Natural killer cell treated with Interleukin-12 subunit alpha and Interleukin-12 subunit beta and Interleukin-15 and Interleukin-18, amount 100 ng/mL, for 72 hours (primary cell): Measurements from ENCODE around the gene DNMT3B. TPM values are rescaled to one million over a fixed set of nuclear protein-coding genes. Genes with fewer than 3 reads are reported as not detected.
A peak's percentile ranks its signal among the peaks of the same experiment; 100 is the strongest.
"Not testable (repeated sequence)": the region's sequence is repeated elsewhere in the genome, so short reads cannot be mapped to it uniquely, and the experiment has no call there.

Source experiments
- ATAC-seq, 2 donors: fragments of 150-1000 bp; cut with Tn5 transposase in 1 of 2; sonication (Bioruptor Pico), chemical (Tn5 transposase) in 1 of 2; 2 replicates each; pipeline ENCODE4 v1.10.0; 2021
- DNase-seq: peaks from one replicate; pipeline ENCODE4 v3.0.0; 2022; ENCODE audit warnings: low spot score
- H3K27ac Mint-ChIP-seq, 2 donors: 1 replicate in 1 of 2; 2 replicates in 1 of 2; pipeline ENCODE4 v1.8.0; 2022; ENCODE audit warnings: mixed read lengths in 2 of 2, mild to moderate bottlenecking in 1 of 2, moderate library complexity in 1 of 2
- H3K27me3 Mint-ChIP-seq, 2 donors: 1 replicate in 1 of 2; 2 replicates in 1 of 2; pipeline ENCODE4 v1.8.0; 2022; ENCODE audit warnings: mixed read lengths in 2 of 2
- H3K36me3 Mint-ChIP-seq: one replicate; pipeline ENCODE4 v1.8.0; 2022; ENCODE audit warnings: mixed read lengths
- H3K4me1 Mint-ChIP-seq, 2 donors: 1 replicate in 1 of 2; 2 replicates in 1 of 2; pipeline ENCODE4 v1.8.0; 2022; ENCODE audit warnings: low read depth in 2 of 2, mixed read lengths in 2 of 2, mild to moderate bottlenecking in 1 of 2
- H3K4me3 Mint-ChIP-seq: one replicate; pipeline ENCODE4 v1.8.0; 2022; ENCODE audit warnings: mixed read lengths
- H3K9me3 Mint-ChIP-seq: 2 replicates; pipeline ENCODE4 v1.8.0; 2022; ENCODE audit warnings: mixed read lengths
- total RNA-seq, 2 donors: library from RNA; stranded (reverse); gene quantifications; one replicate each; pipeline ENCODE4 v1.2.3, GENCODE V29; 2022

Gene DNMT3B
- total RNA-seq, 2 donors from 2014 or later, result 0.81 to 2.2 TPM

- Mint-ChIP-seq H3K4me3 (no peak overlapping the region), H3K27ac (no peak overlapping the region), H3K9me3 (no peaks in the 10 kb centered on the region), H3K27me3 (no peaks in the 10 kb centered on the region), H3K36me3 (no peaks in the 10 kb centered on the region), H3K4me1 (peaks cover 0 to 8% of the 10 kb centered on the region in 2 donors)
- DNase-seq (no peak), ATAC-seq (no peak)
Measured at GRCh38 chr20:32792316-32792715, 30.1 kb downstream of the DNMT3B start.

GRCh38 chr20:32792731-32793458, 30.7 kb downstream of the DNMT3B start:
- H3K27me3 Mint-ChIP-seq, result no peaks in the 10 kb centered on the region
- DNase-seq (no peak), ATAC-seq (no peak)
- H3K27ac Mint-ChIP-seq, result no peak overlapping the region
- peaks cover 0 to 8% of the 10 kb centered on the region in 2 donors for H3K4me1 Mint-ChIP-seq
- no peak overlapping the region for H3K4me3 Mint-ChIP-seq
- no peaks in the 10 kb centered on the region for H3K9me3 Mint-ChIP-seq
- H3K36me3 Mint-ChIP-seq, result no peaks in the 10 kb centered on the region

GRCh38 chr20:32796383-32796948, 34.3 kb downstream of the DNMT3B start:
- Mint-ChIP-seq H3K27ac (no peak overlapping the region), H3K9me3 (no peaks in the 10 kb centered on the region), H3K4me1 (no peaks in the 10 kb centered on the region), H3K27me3 (no peaks in the 10 kb centered on the region), H3K36me3 (no peaks in the 10 kb centered on the region), H3K4me3 (no peak overlapping the region)
- no peak for ATAC-seq
- no peak for DNase-seq

GRCh38 chr20:32796981-32797451, 34.8 kb downstream of the DNMT3B start:
- Mint-ChIP-seq H3K36me3 (no peaks in the 10 kb centered on the region), H3K27ac (peak overlapping the region in 1 of 2 donors; percentile 56), H3K4me3 (no peak overlapping the region), H3K4me1 (no peaks in the 10 kb centered on the region), H3K27me3 (no peaks in the 10 kb centered on the region), H3K9me3 (no peaks in the 10 kb centered on the region)
- ATAC-seq, result no peak
- no peak for DNase-seq

GRCh38 chr20:32797571-32797970, 35.4 kb downstream of the DNMT3B start:
- not testable (repeated sequence) for H3K4me1 Mint-ChIP-seq, DNase-seq, H3K36me3 Mint-ChIP-seq, H3K4me3 Mint-ChIP-seq, H3K27me3 Mint-ChIP-seq, H3K9me3 Mint-ChIP-seq, ATAC-seq, H3K27ac Mint-ChIP-seq

GRCh38 chr20:32798046-32798981, 36.1 kb downstream of the DNMT3B start:
- no peaks in the 10 kb centered on the region for H3K27me3 Mint-ChIP-seq
- H3K9me3 Mint-ChIP-seq, result no peaks in the 10 kb centered on the region
- no peaks in the 10 kb centered on the region for H3K36me3 Mint-ChIP-seq
- H3K4me3 Mint-ChIP-seq, result no peak overlapping the region
- no peak for ATAC-seq
- no peaks in the 10 kb centered on the region for H3K4me1 Mint-ChIP-seq
- DNase-seq, result no peak
- H3K27ac Mint-ChIP-seq, result no peak overlapping the region

- Mint-ChIP-seq H3K4me3 (no peak overlapping the region), H3K27ac (no peak overlapping the region), H3K36me3 (no peaks in the 10 kb centered on the region), H3K9me3 (no peaks in the 10 kb centered on the region), H3K4me1 (no peaks in the 10 kb centered on the region), H3K27me3 (no peaks in the 10 kb centered on the region)
- no peak for ATAC-seq
- no peak for DNase-seq
Measured at GRCh38 chr20:32803092-32803491, 40.9 kb downstream of the DNMT3B start.

GRCh38 chr20:32804022-32804715, 42.0 kb downstream of the DNMT3B start:
- no peak for ATAC-seq
- Mint-ChIP-seq H3K4me1 (no peaks in the 10 kb centered on the region), H3K27me3 (no peaks in the 10 kb centered on the region), H3K27ac (no peak overlapping the region), H3K4me3 (no peak overlapping the region), H3K36me3 (no peaks in the 10 kb centered on the region), H3K9me3 (no peaks in the 10 kb centered on the region)
- no peak for DNase-seq

GRCh38 chr20:32804817-32805216, 42.6 kb downstream of the DNMT3B start:
- H3K27me3 Mint-ChIP-seq, result no peaks in the 10 kb centered on the region
- H3K27ac Mint-ChIP-seq, result no peak overlapping the region
- H3K4me3 Mint-ChIP-seq, result no peak overlapping the region
- no peaks in the 10 kb centered on the region for H3K4me1 Mint-ChIP-seq
- no peaks in the 10 kb centered on the region for H3K9me3 Mint-ChIP-seq
- H3K36me3 Mint-ChIP-seq, result no peaks in the 10 kb centered on the region
- no peak for DNase-seq
- no peak for ATAC-seq

- Mint-ChIP-seq H3K36me3 (no peaks in the 10 kb centered on the region), H3K4me1 (no peaks in the 10 kb centered on the region), H3K27me3 (no peaks in the 10 kb centered on the region), H3K4me3 (no peak overlapping the region), H3K27ac (no peak overlapping the region), H3K9me3 (no peaks in the 10 kb centered on the region)
- no peak for ATAC-seq
- DNase-seq, result no peak
Measured at GRCh38 chr20:32805721-32806120, 43.5 kb downstream of the DNMT3B start.

GRCh38 chr20:32806356-32806755, 44.2 kb downstream of the DNMT3B start:
- no peaks in the 10 kb centered on the region for H3K9me3 Mint-ChIP-seq
- H3K4me1 Mint-ChIP-seq, result no peaks in the 10 kb centered on the region
- H3K4me3 Mint-ChIP-seq, result no peak overlapping the region
- DNase-seq (no peak), ATAC-seq (no peak)
- H3K27me3 Mint-ChIP-seq, result no peaks in the 10 kb centered on the region
- H3K27ac Mint-ChIP-seq, result no peak overlapping the region
- H3K36me3 Mint-ChIP-seq, result no peaks in the 10 kb centered on the region

GRCh38 chr20:32807706-32808105, 45.5 kb downstream of the DNMT3B start:
- Mint-ChIP-seq H3K9me3 (no peaks in the 10 kb centered on the region), H3K4me1 (no peaks in the 10 kb centered on the region), H3K27ac (no peak overlapping the region), H3K4me3 (no peak overlapping the region), H3K27me3 (no peaks in the 10 kb centered on the region), H3K36me3 (no peaks in the 10 kb centered on the region)
- DNase-seq (no peak), ATAC-seq (no peak)

GRCh38 chr20:32808438-32808837, 46.3 kb downstream of the DNMT3B start:
- ATAC-seq, result no peak
- Mint-ChIP-seq H3K4me1 (no peaks in the 10 kb centered on the region), H3K9me3 (no peaks in the 10 kb centered on the region), H3K27ac (no peak overlapping the region), H3K4me3 (no peak overlapping the region), H3K36me3 (no peaks in the 10 kb centered on the region), H3K27me3 (no peaks in the 10 kb centered on the region)
- no peak for DNase-seq
